ENCODE results near the gene CMTM4.

GRCh38 chr16:66670691-66671388 is 25.7 kb downstream of the CMTM4 start:
- no peak for TF ChIP-seq CTCF (IDR thresholded peaks at IDR 0.05 in 2 of 3, conservative IDR thresholded peaks at IDR 0.05 in 1 of 3; ENCODE audit: borderline replicate concordance in 1 of 3, insufficient read depth in 1 of 3, low read depth in 2 of 3, low read length in 2 of 3)
- TF ChIP-seq POLR2A (IDR thresholded peaks at IDR 0.05; ENCODE audit: borderline replicate concordance, extremely low read depth, insufficient read depth, insufficient read length), result no peak
- TF ChIP-seq POLR2AphosphoS5 (IDR thresholded peaks at IDR 0.05; ENCODE audit: low read depth, low read length), result no peak

Measured in HCT116 (cell line).